Measurements from ENCODE around the gene ZNF358. TPM values are rescaled to one million over a fixed set of nuclear protein-coding genes. Genes with fewer than 3 reads are reported as not detected.

ZNF358 gene
- total RNA-seq, 6 experiments from 2014 or later = 15.3 to 35.1 (median 24.8) TPM

- no peak for TF ChIP-seq POLR2A (IDR thresholded peaks at IDR 0.05)
- TF ChIP-seq, protein P1, sequence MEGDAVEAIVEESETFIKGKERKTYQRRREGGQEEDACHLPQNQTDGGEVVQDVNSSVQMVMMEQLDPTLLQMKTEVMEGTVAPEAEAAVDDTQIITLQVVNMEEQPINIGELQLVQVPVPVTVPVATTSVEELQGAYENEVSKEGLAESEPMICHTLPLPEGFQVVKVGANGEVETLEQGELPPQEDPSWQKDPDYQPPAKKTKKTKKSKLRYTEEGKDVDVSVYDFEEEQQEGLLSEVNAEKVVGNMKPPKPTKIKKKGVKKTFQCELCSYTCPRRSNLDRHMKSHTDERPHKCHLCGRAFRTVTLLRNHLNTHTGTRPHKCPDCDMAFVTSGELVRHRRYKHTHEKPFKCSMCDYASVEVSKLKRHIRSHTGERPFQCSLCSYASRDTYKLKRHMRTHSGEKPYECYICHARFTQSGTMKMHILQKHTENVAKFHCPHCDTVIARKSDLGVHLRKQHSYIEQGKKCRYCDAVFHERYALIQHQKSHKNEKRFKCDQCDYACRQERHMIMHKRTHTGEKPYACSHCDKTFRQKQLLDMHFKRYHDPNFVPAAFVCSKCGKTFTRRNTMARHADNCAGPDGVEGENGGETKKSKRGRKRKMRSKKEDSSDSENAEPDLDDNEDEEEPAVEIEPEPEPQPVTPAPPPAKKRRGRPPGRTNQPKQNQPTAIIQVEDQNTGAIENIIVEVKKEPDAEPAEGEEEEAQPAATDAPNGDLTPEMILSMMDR (IDR thresholded peaks at IDR 0.05) = no peak
- Histone ChIP-seq H3K36me3 (peaks cover 0 to 17% (median 8%) of the 10 kb centered on the region in 4 donors), H3K27ac (no peak overlapping the region), H3K9me3 (no peaks in the 10 kb centered on the region), H3K4me3 (no peak overlapping the region), H3K27me3 (no peaks in the 10 kb centered on the region), H3K4me1 (no peaks in the 10 kb centered on the region)
- ATAC-seq (no peak), DNase-seq (no peak)
- 79% methylated on average over 3 of the region's 3 CpGs for WGBS (ENCODE audit: insufficient coverage, low coverage, low lambda C conversion rate, missing lambda C conversion rate)
- intact Hi-C loops (cut with DNase I) = no loop called here
Measured at GRCh38 chr19:7547159-7547558, 31.3 kb downstream of the ZNF358 start.

DNA sequence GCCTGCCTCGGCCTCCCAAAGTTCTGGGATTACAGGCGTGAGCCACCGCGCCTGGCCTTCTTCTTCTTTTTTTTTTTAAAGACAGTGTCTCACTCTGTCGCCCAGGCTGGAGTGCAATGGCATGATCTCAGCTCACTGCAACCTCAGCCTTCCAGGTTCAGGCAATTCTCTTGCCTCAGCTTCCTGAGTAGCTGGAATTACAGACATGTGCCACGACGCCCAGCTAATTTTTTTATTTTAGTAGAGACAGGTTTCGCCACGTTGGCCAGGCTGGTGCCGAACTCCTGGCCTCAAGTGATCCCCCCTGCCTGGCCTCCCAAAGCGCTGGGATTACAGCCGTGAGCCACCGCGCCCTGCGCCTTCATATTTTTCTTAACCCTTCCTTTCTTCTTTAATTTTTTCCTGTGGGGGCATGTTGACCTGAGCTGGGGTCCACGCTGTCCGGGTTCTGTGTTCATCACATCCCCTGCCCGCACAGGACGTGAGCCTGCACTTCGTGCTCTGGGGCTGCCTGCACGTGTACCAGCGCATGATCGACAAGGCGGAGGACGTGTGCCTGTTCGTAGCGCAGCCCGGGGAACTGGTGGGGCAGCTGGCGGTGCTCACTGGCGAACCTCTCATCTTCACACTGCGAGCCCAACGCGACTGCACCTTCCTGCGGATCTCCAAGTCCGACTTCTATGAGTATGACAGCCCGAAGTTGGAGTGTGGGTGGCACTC is 33.7 kb downstream of the ZNF358 start:
- Histone ChIP-seq H3K4me3 (no peak overlapping the region), H3K4me1 (no peaks in the 10 kb centered on the region), H3K27ac (no peak overlapping the region), H3K27me3 (no peaks in the 10 kb centered on the region), H3K9me3 (no peaks in the 10 kb centered on the region), H3K36me3 (peaks cover 0 to 8% (median 4%) of the 10 kb centered on the region in 4 donors)
- TF ChIP-seq, protein P1 (IDR thresholded peaks at IDR 0.05) = no peak
- no peak for TF ChIP-seq POLR2A (IDR thresholded peaks at IDR 0.05)
- no peak for DNase-seq
- WGBS (ENCODE audit: insufficient coverage, low coverage, low lambda C conversion rate, missing lambda C conversion rate) = 96% methylated on average over 28 of the region's 36 CpGs
- intact Hi-C loops (cut with DNase I) = no loop called here
- no peak for ATAC-seq

DNA sequence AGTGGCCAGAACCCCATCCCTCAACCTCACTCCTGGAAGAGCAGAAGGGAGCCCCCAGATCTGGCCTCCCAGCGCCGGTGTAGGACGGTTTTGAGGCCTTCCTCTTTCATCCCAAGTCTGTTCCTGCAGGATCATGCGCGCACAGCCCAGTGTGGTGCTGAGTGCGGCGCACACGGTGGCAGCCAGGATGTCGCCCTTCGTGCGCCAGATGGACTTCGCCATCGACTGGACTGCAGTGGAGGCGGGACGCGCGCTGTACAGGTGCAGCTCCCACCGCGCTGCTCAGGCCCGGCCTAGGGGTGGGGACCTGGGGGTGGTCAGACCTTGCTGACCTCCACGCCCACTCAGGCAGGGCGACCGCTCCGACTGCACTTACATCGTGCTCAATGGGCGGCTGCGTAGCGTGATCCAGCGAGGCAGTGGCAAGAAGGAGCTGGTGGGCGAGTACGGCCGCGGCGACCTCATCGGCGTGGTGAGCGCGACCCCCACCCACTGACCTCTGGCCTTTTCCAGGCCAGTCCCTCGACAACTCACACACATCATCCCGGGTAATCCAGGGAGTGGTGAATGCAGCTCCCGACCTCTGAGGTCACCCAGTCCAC is 34.4 kb downstream of the ZNF358 start:
- intact Hi-C loops (cut with DNase I) = no loop called here
- H3K9me3 ChIP-seq = no peaks in the 10 kb centered on the region
- ATAC-seq = peak in 1 of 4 donors; percentile 2
- no peak overlapping the region for H3K4me3 ChIP-seq
- H3K27me3 ChIP-seq = no peaks in the 10 kb centered on the region
- peak in 2 of 3 donors; percentile 48 to 60 for DNase-seq
- H3K4me1 ChIP-seq = no peaks in the 10 kb centered on the region
- TF ChIP-seq, protein P1 (IDR thresholded peaks at IDR 0.05) = no peak
- no peak for TF ChIP-seq POLR2A (IDR thresholded peaks at IDR 0.05)
- H3K27ac ChIP-seq = no peak overlapping the region
- 97% methylated on average over 23 of the region's 41 CpGs for WGBS (ENCODE audit: insufficient coverage, low coverage, low lambda C conversion rate, missing lambda C conversion rate)
- H3K36me3 ChIP-seq = peaks cover 0 to 9% (median 5%) of the 10 kb centered on the region in 4 donors

DNA sequence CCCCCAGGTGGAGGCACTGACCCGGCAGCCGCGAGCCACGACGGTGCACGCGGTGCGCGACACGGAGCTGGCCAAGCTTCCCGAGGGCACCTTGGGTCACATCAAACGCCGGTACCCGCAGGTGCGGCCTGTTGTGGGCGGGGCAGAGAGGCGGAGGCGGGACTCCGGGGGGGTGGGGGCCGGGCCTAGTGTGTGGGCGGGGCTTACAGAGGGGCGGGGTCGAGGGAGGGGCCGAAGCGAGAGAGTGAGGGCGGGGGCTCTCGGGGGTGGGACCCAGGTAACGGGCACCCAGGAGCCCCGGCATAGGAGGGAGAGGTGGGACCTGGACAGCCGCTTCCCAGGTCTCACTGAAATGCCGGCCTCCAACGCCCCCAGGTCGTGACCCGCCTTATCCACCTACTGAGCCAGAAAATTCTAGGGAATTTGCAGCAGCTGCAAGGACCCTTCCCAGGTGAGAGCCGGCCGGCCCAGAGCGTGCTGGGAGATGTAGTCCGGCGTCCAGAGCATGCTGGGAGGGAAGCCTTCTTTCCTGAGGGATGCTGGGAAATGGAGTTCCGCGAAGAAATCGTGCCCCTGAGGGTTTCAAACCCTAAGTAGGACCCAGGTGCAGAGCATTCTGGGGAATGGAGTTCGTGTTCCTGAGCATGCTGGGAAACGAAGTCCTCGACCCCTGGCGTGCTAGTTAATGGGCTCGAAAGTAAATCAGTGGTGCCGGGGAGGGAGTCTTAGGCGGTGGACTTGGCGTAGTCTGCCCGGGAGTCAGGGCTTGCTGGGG is 35.3 kb downstream of the ZNF358 start:
- H3K4me1 ChIP-seq = no peaks in the 10 kb centered on the region
- H3K9me3 ChIP-seq = no peaks in the 10 kb centered on the region
- no peaks in the 10 kb centered on the region for H3K27me3 ChIP-seq
- ATAC-seq (peak; percentile 84 to 96 (median 86)), DNase-seq (peak in 2 of 3 donors; percentile 77 to 88)
- peaks cover 0 to 11% (median 5%) of the 10 kb centered on the region in 4 donors for H3K36me3 ChIP-seq
- no peak for TF ChIP-seq POLR2A (IDR thresholded peaks at IDR 0.05)
- TF ChIP-seq, protein P1 (IDR thresholded peaks at IDR 0.05) = no peak
- H3K27ac ChIP-seq = no peak overlapping the region
- intact Hi-C loops (cut with DNase I) = no loop called here
- 48% methylated on average over 17 of the region's 51 CpGs for WGBS (ENCODE audit: insufficient coverage, low coverage, low lambda C conversion rate, missing lambda C conversion rate)
- peak overlapping the region in 2 of 3 donors; percentile 25 to 61 for H3K4me3 ChIP-seq

Measured in right lobe of liver (tissue), 6 donors.